Psoas muscle (tissue), 8 donors: ENCODE data around the gene TTYH1. TPM values are rescaled to one million over a fixed set of nuclear protein-coding genes. Genes with fewer than 3 reads are reported as not detected.

Experiments used
- ATAC-seq, 4 donors: fragments of 200-7000 bp; cut with Tn5 transposase; one replicate each; pipeline ENCODE4 v1.9.1; 2020; ENCODE audit warnings: moderate library complexity in 3 of 4, mild to moderate bottlenecking in 2 of 4
- DNase-seq, 2 donors: peaks; one replicate each; pipeline ENCODE4 v3.0.0-alpha.2; 2020
- H3K27ac ChIP-seq: fragments of 200-600 bp; one replicate; pipeline ENCODE4 v1.8.0; 2022
- H3K27me3 ChIP-seq, 3 donors: fragments of 200-600 bp in 1 of 3; one replicate each; pipeline versions ENCODE4 v1.6.1 to v1.8.0; 2013 to 2022; ENCODE audit warnings: low read length in 2 of 3, mild to moderate bottlenecking in 2 of 3, moderate library complexity in 1 of 3; ENCODE audit not compliant: insufficient read depth in 3 of 3
- H3K36me3 ChIP-seq, 2 donors: fragments of 200-600 bp in 1 of 2; one replicate each; pipeline versions ENCODE4 v1.6.1 to v1.8.0; 2013 to 2022; ENCODE audit warnings: low read depth in 1 of 2, mild to moderate bottlenecking in 1 of 2, moderate library complexity in 1 of 2; ENCODE audit not compliant: insufficient read depth in 1 of 2
- H3K4me1 ChIP-seq: fragments of 200-600 bp; one replicate; pipeline ENCODE4 v1.8.0; 2022
- H3K4me3 ChIP-seq: fragments of 200-600 bp; one replicate; pipeline ENCODE4 v1.8.0; 2022; ENCODE audit warnings: mild to moderate bottlenecking
- H3K9me3 ChIP-seq: fragments of 200-600 bp; one replicate; pipeline ENCODE4 v1.8.0; 2022
- WGBS, 3 donors: extraction: QIAGEN DNeasy Blood & Tissue Kit; methylation state at CpG; one replicate each; pipeline versions ENCODE4 v1.1.6 to v1.1.7; 2013; 5-methylcytosine and 5-hydroxymethylcytosine counted together
- intact Hi-C, 2 donors: fragments of 100-400 bp; cut with DNase I; formaldehyde crosslinking; loops; one replicate each; pipeline versions ENCODE4 v1.11.0 to v1.14.2; 2022
- polyA plus RNA-seq, 3 donors: library from polyadenylated mRNA; stranded (reverse); fragments of 200-250 nt; gene quantifications; one replicate each; pipeline ENCODE4 v1.2.3, GENCODE V29; 2013
- total RNA-seq, 4 donors: library from RNA; stranded (reverse); fragmentation: NEBNext Ultra II Directional in 2 of 4; extraction: Animal tissue kit (Norgen Biotek cat#: 25700) in 2 of 4; gene quantifications; one replicate each; pipeline versions ENCODE4 v1.2.1 to v1.2.4, GENCODE V29; 2021 to 2023
- TF ChIP-seq, protein P1 (sequence below): fragments of 200-600 bp; IDR thresholded peaks from one replicate; pipeline ENCODE4 v1.8.0; 2022; ENCODE audit warnings: antibody characterized with exemption
- donor health status: healthy with polysubstance abuse.
- donor health status: DM: no; HTN: no; CAD: no; lungs with moderate emphysema.
- donor health status: Bipolar disorder and iron deficiency.
- donor health status: healthy.
- donor health status: DM: yes; HTN: yes; CAD: no.
- donor health status: DM: no; HTN: no; CAD: no.
- donor health status: DM: no; HTN: no; CAD: no.
- donor health status: DM: yes; HTN: yes; CAD: no.

Gene TTYH1
- total and polyA plus RNA-seq, 7 donors = 0.34 to 1.9 (median 0.52) TPM; not detected in 1

DNA sequence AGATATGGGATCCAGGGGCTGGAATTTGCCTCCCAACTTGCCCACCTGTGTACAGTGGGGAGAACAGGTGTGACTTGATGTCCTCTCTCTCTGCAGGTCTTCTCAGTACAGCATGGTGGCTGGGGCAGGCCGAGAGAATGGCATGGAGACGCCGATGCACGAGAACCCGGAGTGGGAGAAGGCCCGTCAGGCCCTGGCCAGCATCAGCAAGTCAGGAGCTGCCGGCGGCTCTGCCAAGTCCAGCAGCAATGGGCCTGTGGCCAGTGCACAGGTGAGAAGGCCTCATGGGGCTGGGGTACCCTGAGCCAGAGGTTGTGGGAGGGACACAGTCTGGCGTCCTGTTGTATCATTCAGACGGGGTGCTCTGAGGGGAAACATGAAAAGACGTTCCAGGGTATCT lies 36.7 kb downstream of the TTYH1 start:
- ATAC-seq (no peak), DNase-seq (peak in 1 of 2 donors; percentile 13)
- Histone ChIP-seq H3K27ac (no peak overlapping the region), H3K36me3 (peaks cover 12 to 65% of the 10 kb centered on the region in 2 donors), H3K4me3 (no peak overlapping the region), H3K27me3 (no peaks in the 10 kb centered on the region), H3K9me3 (no peaks in the 10 kb centered on the region), H3K4me1 (peaks cover 25% of the 10 kb centered on the region)
- intact Hi-C loops = no loop called here
- 81 to 83% (median 82%) methylated on average over 11 of the region's 11 CpGs for WGBS, 3 donors
- TF ChIP-seq, protein P1, sequence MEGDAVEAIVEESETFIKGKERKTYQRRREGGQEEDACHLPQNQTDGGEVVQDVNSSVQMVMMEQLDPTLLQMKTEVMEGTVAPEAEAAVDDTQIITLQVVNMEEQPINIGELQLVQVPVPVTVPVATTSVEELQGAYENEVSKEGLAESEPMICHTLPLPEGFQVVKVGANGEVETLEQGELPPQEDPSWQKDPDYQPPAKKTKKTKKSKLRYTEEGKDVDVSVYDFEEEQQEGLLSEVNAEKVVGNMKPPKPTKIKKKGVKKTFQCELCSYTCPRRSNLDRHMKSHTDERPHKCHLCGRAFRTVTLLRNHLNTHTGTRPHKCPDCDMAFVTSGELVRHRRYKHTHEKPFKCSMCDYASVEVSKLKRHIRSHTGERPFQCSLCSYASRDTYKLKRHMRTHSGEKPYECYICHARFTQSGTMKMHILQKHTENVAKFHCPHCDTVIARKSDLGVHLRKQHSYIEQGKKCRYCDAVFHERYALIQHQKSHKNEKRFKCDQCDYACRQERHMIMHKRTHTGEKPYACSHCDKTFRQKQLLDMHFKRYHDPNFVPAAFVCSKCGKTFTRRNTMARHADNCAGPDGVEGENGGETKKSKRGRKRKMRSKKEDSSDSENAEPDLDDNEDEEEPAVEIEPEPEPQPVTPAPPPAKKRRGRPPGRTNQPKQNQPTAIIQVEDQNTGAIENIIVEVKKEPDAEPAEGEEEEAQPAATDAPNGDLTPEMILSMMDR = no peak

DNA sequence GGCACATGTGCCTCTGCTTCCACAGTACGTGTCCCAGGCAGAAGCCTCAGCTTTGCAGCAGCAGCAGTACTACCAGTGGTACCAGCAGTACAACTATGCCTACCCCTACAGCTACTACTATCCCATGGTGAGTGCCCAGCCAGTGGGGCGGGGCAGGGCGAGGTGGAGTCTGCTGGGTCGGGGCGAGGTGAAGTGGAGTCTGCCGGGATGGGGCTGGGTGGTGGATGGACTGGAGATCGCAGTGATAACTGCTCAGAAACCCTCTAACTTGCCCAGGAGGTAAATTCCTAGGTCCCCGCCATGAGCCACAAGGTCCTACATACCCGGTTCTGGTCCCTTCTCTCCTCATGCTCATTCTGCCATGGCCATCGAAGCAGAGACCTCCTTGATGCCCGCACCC lies 37.4 kb downstream of the TTYH1 start:
- intact Hi-C loops = no loop called here
- DNase-seq = no peak
- TF ChIP-seq, protein P1 = no peak
- Histone ChIP-seq H3K4me3 (no peak overlapping the region), H3K9me3 (no peaks in the 10 kb centered on the region), H3K4me1 (peaks cover 21% of the 10 kb centered on the region), H3K27ac (no peak overlapping the region), H3K27me3 (no peaks in the 10 kb centered on the region), H3K36me3 (peaks cover 12 to 72% of the 10 kb centered on the region in 2 donors)
- no peak for ATAC-seq
- 87 to 92% (median 91%) methylated on average over 11 of the region's 11 CpGs for WGBS, 3 donors

DNA sequence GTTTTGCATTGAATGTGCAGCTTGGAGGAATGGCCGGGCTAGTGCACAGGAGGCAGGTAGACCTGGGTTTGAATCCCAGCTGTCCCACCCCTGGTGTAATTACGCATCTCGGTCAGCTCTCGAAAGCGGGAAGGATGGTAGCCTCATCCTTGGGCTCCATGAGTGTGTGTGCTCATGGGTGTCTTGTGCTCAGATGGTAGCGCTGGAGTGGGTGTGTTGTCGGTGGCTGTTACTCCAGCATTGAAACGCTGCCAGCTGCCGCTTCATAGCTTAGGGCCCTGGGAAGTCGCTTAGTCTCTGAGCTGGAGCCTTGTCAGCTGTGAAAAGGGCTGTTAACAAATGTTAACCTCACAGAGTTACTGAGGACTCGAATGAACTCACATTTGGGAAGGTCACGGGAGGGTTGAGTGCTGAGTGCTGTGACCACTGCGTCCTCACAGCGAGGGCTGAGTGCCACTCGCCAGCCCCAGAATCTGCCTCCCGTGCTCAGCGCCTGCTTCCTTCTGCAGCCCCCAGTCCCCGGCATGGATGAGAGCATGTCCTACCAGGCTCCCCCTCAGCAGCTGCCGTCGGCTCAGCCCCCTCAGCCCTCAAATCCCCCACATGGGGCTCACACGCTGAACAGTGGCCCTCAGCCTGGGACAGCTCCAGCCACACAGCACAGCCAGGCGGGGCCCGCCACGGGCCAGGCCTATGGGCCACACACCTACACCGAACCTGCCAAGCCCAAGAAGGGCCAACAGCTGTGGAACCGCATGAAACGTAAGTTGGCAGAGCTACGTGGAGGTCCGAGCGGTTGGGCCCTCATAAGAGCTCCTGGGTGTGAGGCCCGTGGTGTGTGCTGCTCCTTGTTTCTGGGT lies 38.9 kb downstream of the TTYH1 start:
- no peaks in the 10 kb centered on the region for H3K27me3 ChIP-seq
- no peak overlapping the region for H3K4me3 ChIP-seq
- 89 to 91% (median 89%) methylated on average over 27 to 31 of the region's 31 CpGs for WGBS, 3 donors
- intact Hi-C loops = no loop called here
- no peak overlapping the region for H3K27ac ChIP-seq
- H3K36me3 ChIP-seq = peaks cover 16 to 87% of the 10 kb centered on the region in 2 donors
- H3K4me1 ChIP-seq = peaks cover 21% of the 10 kb centered on the region
- H3K9me3 ChIP-seq = no peaks in the 10 kb centered on the region
- ATAC-seq = no peak
- TF ChIP-seq, protein P1 = no peak
- peak in 1 of 2 donors; percentile 43 for DNase-seq

DNA sequence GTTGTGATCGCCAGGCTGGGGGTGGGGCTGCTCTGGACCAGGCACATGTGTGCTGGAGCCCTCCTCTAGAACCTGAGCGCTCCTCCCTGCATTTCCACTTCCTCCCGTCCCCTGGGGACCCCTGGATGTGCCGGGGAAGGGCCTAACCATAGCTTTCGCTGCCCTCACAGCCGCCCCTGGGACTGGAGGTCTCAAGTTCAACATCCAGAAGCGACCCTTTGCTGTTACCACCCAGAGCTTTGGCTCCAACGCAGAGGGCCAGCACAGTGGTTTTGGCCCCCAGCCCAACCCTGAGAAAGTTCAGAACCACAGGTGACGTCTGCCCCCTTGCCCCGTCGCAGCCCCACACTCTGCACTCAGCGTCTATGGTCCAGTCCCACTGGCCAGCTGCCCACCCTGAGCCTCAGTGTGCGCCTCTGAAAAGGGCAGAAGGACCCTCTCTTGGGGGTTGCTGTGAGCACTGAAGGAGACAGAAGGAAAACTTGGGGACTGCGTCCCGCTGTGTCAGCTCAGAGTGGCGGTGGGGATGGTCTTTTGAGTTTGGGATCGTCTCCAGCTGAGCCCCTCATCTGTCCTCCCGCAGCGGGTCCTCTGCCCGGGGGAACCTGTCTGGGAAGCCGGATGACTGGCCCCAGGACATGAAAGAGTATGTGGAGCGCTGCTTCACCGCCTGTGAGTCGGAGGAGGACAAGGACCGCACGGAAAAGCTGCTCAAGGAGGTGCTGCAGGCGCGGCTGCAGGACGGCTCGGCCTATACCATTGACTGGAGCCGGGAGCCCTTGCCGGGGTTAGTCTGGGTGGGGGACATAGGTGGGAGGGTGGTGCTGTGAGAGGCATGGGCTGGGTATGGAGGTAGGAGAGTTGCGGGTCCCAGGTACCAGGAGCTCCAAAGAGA lies 39.8 kb downstream of the TTYH1 start:
- Histone ChIP-seq H3K4me1 (peaks cover 20% of the 10 kb centered on the region), H3K27ac (no peak overlapping the region), H3K36me3 (peaks cover 16 to 96% of the 10 kb centered on the region in 2 donors), H3K27me3 (no peaks in the 10 kb centered on the region), H3K9me3 (no peaks in the 10 kb centered on the region), H3K4me3 (no peak overlapping the region)
- intact Hi-C loops = no loop called here
- DNase-seq (peak; percentile 15 to 50), ATAC-seq (no peak)
- WGBS, 3 donors = 86 to 90% (median 89%) methylated on average over 33 of the region's 33 CpGs
- TF ChIP-seq, protein P1 = no peak
